ENCODE results near the gene CMTM4. TPM values are rescaled to one million over a fixed set of nuclear protein-coding genes. Genes with fewer than 3 reads are reported as not detected.

CMTM4 gene
- total RNA-seq, 1 donor from 2014 or later, result 20.1 TPM

DNA sequence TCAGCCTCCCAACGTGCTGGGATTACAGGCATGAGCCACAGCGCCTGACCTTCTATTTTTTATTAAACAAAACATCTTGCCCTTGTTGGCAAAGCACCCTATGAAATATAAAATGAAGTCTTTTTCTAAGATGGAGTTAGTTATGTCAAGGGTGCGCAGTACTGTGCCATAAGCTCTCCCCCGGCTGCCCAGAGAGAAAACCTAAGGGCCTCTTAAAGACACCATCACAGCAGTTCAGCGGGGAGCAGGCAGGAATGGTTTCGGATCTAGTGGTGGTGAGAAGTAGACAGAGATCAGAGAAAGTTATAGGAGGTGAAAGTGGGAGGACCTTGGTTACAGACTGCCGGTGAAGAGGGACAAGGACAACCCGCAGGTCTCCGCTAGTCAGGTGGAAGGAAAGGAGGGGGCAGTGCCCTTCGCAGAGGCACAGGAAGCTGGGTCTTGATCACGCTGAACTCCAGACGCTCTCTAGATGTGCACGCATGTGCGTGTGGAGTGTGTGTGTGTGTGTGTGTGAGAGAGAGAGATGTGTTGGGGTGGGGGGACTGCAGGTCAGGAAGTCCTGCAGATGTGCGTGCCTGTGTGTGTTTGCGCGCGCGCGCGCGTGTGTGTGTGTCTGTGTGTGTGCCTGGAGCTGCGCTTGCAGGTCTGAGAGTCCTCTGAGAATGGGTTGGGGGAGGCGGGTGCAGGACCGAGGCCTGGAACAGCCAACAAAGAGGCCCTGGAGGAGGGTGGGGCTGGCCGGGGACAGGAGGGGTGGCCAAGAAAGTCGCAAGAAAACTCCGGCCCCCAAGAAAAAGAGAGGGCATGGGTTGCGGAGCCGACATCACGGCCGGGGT is 92.8 kb downstream of the CMTM4 start:
- Histone ChIP-seq H3K27ac (peak overlapping the region; percentile 93), H3K27me3 (no peaks in the 10 kb centered on the region), H3K9me3 (no peaks in the 10 kb centered on the region), H3K4me3 (peak overlapping the region; percentile 66 to 91), H3K36me3 (no peaks in the 10 kb centered on the region), H3K4me1 (peaks cover 0 to 14% of the 10 kb centered on the region in 2 donors)
- peak in 1 of 2 donors; percentile 80 for DNase-seq (ENCODE audit: low spot score in 2 of 2)
- intact Hi-C loops (cut with DNase I), result loop anchor here (2.0 kb wide), 1 partner anchor 55 kb away; no protein-coding TSS in a partner anchor
- TF ChIP-seq, protein P1, sequence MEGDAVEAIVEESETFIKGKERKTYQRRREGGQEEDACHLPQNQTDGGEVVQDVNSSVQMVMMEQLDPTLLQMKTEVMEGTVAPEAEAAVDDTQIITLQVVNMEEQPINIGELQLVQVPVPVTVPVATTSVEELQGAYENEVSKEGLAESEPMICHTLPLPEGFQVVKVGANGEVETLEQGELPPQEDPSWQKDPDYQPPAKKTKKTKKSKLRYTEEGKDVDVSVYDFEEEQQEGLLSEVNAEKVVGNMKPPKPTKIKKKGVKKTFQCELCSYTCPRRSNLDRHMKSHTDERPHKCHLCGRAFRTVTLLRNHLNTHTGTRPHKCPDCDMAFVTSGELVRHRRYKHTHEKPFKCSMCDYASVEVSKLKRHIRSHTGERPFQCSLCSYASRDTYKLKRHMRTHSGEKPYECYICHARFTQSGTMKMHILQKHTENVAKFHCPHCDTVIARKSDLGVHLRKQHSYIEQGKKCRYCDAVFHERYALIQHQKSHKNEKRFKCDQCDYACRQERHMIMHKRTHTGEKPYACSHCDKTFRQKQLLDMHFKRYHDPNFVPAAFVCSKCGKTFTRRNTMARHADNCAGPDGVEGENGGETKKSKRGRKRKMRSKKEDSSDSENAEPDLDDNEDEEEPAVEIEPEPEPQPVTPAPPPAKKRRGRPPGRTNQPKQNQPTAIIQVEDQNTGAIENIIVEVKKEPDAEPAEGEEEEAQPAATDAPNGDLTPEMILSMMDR (IDR thresholded peaks at IDR 0.05), result no peak

DNA sequence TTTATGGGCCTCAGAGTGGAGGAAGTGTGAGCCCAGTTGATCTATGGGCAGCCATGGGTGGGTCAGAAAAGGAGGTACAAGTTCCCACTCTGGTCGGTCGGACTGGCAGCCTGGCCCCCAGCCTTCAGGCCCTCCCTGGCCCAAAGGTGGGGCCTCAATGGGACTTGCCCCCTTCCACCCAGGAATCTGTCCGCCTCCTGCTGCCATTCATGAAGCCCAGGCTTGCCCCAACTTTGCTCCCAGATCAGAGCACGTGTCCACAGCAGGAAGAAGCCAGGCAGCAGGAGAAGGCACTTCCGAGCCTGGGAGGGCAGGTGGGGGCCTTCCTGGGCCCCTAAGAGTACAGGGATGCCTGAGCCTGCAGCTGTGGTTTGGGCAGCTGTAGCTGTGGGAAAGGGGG is 95.1 kb downstream of the CMTM4 start:
- Histone ChIP-seq H3K27ac (no peak overlapping the region), H3K4me1 (peaks cover 0 to 13% of the 10 kb centered on the region in 2 donors), H3K9me3 (no peaks in the 10 kb centered on the region), H3K4me3 (no peak overlapping the region), H3K36me3 (no peaks in the 10 kb centered on the region), H3K27me3 (no peaks in the 10 kb centered on the region)
- TF ChIP-seq, protein P1 (IDR thresholded peaks at IDR 0.05), result no peak
- intact Hi-C loops (cut with DNase I), result no loop called here
- no peak for DNase-seq (ENCODE audit: low spot score in 2 of 2)

DNA sequence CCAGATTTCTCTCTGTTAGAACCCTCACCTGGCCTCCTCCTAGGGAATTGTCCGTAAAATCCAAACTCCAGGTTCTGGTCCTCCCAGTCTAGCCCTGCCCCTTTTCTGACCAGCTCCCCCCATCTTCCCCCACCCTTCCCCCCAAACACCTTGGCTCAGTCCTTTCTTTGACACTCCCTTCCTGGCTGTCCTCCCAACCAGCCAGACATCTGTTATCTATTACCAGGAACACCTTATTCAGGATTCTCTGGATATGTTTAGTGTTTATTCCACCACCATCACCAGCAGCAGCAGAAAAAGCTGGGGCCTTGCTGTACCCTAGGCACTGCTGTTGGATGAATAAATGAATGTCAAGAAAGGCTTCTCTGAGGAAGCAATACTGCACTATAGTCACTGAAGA is 96.1 kb downstream of the CMTM4 start:
- intact Hi-C loops (cut with DNase I), result no loop called here
- no peak overlapping the region for H3K4me3 ChIP-seq
- DNase-seq (ENCODE audit: low spot score in 2 of 2), result no peak

DNA sequence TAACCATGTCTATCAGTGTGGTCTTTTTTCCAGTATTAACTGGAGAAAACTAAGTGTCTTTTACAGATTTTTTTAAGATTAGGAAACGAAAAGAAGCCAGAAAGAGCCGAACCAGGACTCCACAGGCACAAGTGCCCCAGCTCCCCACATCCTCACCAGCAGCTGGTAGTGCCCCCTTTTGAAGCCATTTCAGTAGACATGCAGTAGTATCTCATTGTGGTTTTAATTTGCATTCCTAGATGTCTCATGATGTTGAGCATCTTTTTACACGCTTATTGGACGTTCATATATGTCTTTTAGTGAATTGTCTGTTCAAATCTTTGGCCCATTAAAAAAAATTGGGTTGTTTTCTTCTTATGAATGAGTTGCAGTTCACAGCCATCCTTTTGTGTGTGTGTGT is 96.8 kb downstream of the CMTM4 start:
- Histone ChIP-seq H3K4me3 (no peak overlapping the region), H3K9me3 (no peaks in the 10 kb centered on the region), H3K27me3 (no peaks in the 10 kb centered on the region), H3K27ac (no peak overlapping the region), H3K4me1 (peaks cover 0 to 6% of the 10 kb centered on the region in 2 donors), H3K36me3 (no peaks in the 10 kb centered on the region)
- DNase-seq (ENCODE audit: low spot score in 2 of 2), result no peak
- TF ChIP-seq, protein P1 (IDR thresholded peaks at IDR 0.05), result no peak
- intact Hi-C loops (cut with DNase I), result no loop called here

More for the DNA sequence above, 96.1 kb downstream of the CMTM4 start:
- no peaks in the 10 kb centered on the region for H3K9me3 ChIP-seq
- TF ChIP-seq, protein P1 (IDR thresholded peaks at IDR 0.05), result no peak
- H3K27ac ChIP-seq, result no peak overlapping the region
- no peaks in the 10 kb centered on the region for H3K36me3 ChIP-seq
- H3K4me1 ChIP-seq, result peaks cover 0 to 9% of the 10 kb centered on the region in 2 donors
- H3K27me3 ChIP-seq, result no peaks in the 10 kb centered on the region

DNA sequence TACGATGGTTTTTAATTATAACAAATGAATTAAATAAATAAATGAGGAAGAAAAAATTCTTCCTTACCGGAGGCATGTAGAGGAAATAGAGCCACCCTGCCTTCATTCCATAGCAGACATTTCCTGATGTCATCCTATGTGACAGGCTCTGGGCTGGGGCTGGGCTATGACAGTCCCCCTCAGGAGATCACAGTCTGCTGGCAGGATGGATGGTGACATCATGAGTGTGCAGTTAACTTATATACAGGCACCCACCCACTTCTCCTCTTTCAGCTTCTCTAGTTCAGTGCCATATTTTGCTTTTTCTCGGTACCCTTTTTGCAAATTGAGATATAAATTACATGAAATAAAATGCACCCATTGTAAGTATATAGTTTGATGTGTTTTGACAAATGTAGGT is 98.4 kb downstream of the CMTM4 start:
- Histone ChIP-seq H3K9me3 (no peaks in the 10 kb centered on the region), H3K4me3 (no peak overlapping the region), H3K27ac (no peak overlapping the region), H3K36me3 (no peaks in the 10 kb centered on the region), H3K27me3 (no peaks in the 10 kb centered on the region), H3K4me1 (no peaks in the 10 kb centered on the region)
- intact Hi-C loops (cut with DNase I), result no loop called here
- TF ChIP-seq, protein P1 (IDR thresholded peaks at IDR 0.05), result no peak
- DNase-seq (ENCODE audit: low spot score in 2 of 2), result no peak
